GM19238 (cell line): ENCODE data around the gene CDC42EP1.
"Not testable (repeated sequence)": the region's sequence is repeated elsewhere in the genome, so short reads cannot be mapped to it uniquely, and the experiment has no call there.

Experiments used
- DNase-seq: peaks from one replicate; pipeline ENCODE4 v3.0.0; 2011; ENCODE audit warnings: low spot score; ENCODE audit not compliant: insufficient read length

The CDC42EP1 gene

DNA sequence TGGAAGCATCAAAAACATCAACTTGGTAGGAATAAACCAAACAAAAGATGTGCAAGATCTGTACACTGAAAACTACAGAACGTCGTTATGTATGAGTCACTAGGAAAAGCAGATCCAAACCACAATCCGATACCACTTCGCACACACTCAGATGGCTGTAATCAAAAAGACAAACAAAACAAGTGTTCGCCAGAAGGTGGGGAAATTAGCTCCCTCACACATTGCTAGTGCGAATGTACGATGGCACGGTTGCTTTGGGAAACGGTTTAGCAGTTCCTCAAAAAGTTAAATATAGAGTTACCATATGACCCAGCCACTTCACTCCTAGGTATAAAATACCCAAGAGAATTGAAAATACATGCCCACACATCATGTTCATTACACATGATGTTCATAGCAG is 26.3 kb upstream of the CDC42EP1 start:
- DNase-seq, result no peak

DNA sequence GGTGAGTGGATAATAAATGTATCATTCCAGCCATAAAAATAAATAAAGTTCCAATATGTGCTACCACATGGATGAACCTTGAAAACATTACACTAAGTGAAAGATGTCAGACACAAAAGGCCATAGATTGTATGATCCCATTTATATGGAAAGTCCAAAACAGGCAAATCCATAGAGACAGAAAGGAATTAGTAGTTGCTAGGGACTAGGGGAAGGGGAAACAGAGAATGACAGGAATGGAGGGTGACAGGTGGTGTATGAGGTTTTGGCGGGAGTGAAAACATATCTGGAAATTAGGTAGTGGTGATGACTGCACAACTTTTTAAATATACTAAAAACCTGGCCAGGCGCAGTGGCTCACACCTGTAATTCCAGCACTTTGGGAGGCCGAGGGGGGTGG is 25.8 kb upstream of the CDC42EP1 start:
- no peak for DNase-seq

DNA sequence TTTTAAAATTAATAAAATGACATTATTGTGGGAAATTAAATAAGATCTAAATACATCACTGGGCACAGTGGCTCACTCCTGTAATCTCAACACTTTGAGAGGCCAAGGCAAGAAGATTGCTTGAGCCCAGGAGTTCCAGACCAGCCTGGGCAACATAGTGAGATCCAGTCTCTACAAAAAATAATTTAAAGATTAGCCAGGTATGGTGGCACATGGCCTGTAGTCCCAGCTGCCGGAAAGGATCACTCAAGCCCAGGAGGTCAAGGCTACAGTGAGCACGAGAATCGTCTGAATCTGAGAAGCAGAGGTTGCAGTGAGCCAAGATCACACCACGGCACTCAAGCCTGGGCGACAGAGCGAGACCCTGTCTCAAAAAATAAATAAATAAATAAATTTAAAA is 25.1 kb upstream of the CDC42EP1 start:
- DNase-seq, result no peak

DNA sequence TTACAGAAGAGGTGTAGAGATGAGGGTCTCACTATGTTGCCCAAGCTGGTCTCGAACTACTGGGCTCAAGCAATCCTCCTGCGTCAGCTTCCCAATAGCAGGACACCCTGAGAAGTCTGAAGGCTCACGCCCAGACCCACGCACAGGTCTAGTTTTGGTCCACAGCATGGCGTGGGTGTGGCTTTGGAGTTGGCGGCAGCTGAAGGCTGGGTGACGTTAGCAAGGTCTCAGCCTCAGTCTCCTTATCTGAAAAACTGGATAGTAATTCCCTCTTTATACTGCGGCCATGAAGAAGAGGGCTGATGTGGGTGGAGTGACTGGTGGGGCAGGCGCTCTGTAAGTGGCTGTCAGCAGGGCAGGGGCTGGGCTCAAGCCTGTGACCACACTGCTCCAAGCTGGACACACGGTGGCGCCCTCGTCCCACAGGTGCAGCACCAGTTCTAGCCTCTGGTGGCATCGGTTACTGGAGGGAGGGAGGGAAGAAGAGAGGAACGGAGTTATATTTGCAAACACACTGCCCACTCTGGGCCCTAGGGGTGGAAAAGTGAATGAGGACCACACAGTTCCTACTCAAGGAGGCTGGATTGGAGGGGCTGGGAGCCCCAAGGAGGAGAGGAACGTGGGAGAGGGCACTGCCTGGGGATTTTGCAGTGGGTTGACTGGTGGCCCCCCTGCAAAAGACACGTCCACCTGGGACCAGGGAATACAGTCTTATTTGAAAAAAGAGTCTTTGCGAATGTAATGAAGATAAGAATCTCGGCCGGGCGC is 21.5 kb upstream of the CDC42EP1 start:
- peak; percentile 93 for DNase-seq

DNA sequence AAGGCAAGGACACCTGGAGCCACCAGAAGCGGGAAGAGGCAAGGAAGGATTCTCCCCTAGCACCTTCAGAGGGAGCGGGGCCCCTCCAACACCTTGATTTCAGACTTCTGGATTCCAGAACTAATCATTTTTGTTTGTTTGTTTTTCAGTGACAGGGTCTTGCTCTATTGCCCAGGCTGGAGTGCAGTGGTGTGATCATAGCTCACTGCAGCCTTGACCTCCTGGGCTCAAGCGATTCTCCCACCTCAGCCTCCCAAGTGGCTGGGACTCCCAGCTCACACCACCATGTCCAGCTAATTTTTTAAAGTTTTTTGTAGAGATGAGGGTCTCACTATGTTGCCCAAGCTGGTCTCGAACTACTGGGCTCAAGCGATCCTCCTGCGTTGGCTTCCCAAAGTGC is 20.5 kb upstream of the CDC42EP1 start:
- not testable (repeated sequence) for DNase-seq

DNA sequence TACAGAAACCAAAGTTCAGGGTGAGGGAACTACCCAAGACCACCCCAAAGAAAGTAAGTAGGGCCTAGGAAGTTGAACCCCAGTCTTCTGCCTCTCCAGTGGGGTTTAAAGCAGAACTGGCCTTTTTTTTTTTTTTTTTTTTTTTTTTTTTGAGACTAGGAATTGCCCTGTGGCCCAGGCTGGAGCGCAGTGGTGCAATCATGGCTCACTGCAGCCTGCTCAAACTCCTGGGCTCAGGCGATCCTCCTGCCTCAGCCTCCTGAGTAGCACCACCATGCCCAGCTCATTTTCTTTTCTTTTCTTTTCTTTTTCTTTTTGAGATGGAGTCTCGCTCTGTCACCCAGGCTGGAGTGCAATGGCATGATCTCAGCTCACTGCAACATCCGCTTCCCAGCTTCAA is 17.9 kb upstream of the CDC42EP1 start:
- DNase-seq, result not testable (repeated sequence)

DNA sequence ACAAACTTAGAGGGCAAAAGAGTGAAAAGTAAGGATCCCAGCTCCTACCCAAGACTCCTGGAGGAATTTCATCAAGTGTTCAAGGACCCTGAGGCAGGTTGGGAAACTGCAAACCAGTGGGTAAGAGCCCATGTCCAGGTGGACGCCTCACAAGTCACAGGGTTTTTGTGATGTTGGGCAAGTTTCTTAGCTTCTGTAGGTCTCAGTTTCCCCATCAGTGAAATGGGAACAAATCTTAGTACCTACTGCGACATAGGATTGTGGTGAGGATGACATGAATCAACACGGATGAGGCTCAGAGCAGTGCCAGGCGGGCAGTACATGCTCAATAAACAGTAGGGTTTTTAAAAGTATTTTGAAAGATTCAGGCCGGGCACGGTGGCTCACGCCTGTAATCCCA is 17.3 kb upstream of the CDC42EP1 start:
- no peak for DNase-seq

DNA sequence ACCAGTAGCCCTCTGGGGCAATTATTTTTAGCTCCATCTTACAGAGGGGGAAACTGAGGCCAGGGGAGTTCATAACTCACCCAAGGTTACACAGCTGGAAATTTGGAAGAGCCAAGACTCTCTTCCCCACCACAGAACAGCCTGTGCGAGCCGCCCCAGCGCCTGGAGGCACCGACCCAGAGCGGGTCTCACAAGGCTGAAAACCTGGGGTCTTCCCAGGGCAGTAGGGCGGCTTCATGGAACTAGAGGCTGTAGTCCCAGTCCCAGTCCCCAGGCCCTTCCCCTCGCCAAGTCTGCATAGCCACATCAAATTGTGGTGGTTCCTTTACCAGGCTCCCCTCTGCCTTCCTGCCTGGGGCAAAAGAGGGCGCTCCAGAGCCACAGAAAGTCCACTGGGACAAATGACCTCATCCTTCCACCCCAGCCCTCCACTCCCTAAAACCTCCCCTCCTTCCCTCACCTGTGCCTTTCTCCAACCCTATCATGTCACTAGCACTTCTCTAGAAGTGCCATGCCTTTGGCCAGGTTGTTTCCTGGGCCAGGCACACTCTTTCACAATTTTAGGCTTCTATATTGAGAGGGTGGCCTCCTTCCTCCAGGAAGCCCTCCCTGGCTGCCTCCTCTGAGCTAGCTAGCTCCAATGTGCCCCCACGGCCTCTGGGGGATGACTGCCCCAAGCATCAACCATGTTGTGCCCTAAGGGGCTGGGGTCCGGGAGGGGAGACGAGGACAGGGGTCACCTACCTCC is 15.2 kb upstream of the CDC42EP1 start:
- peak; percentile 36 for DNase-seq

DNA sequence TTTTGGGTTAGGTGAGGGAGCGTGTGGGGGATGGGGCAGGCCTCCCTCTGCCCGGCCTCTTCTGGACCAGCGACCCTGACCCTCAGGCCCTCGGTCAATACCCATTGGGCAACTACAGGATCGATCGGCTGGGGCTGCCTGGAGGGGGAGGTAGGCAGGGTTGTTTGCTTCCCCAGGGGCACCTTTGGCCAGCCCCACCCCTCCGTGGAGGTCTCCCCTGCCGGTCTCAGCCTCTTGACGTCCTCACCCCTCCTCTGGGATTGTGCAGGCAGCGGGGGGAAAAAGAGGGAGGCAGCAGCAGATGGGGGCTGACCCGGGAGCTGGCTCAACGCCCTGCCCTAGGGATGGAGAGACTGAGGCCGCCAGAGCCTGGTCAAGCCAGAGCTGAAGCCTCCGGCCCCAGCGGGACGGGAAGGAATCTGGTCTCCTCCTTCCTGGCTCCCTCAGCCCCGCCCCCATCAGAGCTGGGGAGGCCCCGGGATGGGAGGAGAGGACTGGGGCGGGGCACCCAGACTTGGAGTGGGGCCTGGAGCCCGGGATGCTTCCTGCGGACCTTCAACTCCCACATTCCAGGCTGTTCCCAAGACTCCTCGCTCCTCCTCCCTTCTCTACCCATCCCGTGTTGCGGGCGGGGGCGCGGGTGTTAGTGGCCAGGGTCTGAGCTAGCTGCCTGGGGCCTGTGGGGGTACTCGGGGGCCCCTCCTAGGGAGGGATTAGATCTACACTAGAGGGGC is 14.4 kb upstream of the CDC42EP1 start:
- DNase-seq, result no peak

DNA sequence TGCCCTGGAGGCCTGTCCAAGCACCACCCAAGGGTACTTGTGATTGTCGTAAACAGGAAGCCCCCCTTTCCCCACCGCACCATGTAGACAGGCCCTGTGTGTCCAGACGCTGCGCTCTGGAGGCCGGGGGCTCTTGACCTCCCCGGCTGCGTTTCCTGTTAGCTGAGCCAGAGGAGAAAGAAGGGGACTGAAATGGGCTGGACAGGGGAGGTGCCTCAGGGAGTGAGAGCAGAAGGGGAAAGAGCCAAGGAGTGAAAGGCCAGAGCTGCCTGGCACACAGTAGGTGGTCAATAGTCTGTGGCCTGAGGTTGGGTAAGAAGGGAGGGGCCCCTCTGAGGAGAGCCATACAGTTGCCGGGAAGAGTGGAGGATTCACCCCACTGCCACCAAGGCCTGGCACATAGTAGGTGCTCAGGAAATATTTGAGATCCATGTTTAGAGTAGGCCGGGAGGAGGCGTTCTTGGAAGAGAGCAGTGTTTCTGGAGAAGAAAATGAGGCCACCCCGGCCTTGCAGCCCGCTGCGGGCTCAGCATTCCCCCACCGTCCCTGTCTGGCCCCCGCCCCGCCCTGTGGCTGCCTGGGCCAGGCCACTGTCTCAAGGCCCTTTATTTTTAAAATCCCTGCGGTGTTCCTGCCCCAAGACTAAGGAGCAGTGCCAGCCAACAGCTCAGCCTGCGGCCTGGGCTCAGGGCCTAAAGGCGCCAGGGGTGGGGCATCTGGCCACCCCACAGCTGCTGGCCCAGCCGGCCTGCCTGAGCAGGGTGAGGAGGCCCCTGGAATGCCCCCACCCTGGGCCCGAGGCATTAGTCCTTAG is 13.6 kb upstream of the CDC42EP1 start:
- no peak for DNase-seq

DNA sequence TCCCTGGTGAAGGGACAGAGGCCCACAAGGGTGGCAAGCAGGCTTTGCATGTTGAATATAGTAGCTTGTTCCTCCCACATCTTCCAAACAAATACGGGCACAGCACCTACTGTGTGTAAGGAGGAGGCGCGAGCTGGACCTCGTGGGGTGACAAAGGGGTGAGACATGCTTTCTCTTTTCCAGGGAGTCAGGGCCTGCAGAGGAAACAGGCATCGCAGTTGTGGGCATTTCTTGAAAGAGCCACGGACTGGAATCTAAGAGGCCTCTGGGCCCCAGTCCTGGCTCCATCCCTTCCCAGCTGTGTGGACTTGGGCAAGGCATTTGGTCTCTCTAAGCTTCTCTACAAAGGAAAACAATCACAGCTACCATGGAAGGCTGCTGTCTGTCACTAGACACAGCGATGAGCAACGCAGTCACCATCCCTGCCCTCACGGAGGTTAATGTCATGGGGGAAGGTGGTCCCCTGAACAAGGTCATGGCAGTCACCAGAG is 13.0 kb upstream of the CDC42EP1 start:
- DNase-seq, result no peak

DNA sequence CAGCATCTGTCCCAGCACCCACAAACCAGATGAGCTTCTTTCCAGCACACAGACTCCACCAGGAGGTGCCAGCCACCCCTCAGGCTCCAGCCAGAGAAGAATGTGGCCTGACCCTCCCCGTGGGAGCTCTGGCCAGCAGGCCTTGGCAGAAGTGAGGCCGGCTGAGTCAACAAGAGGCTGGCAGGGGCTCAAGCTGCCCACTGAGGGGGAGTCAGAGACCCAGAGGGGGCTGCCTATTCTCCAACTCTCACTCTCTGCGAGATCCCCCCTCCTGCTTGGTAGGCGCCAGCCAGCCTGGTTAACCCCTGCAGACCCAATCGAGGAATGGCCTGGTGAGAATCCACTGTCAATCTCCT is 10.6 kb upstream of the CDC42EP1 start:
- DNase-seq, result no peak

DNA sequence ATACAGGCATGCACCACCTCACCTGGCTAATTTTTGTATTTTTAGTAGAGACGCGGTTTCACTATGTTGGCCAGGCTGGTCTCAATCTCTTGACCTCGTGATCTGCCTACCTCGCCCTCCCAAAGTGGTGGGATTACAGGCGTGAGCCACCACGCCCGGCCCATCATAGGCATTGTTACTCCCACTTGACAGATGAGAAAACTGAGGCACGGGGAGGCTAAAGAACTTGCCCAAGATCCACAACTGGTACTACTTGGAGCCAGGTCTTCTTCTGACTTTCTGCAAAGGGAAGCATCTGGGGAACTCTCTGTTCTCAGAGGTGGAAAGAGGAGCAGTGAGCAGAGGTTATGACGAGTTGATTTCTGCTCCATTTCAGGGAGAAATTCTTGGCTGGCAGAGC is 9.4 kb upstream of the CDC42EP1 start:
- not testable (repeated sequence) for DNase-seq

DNA sequence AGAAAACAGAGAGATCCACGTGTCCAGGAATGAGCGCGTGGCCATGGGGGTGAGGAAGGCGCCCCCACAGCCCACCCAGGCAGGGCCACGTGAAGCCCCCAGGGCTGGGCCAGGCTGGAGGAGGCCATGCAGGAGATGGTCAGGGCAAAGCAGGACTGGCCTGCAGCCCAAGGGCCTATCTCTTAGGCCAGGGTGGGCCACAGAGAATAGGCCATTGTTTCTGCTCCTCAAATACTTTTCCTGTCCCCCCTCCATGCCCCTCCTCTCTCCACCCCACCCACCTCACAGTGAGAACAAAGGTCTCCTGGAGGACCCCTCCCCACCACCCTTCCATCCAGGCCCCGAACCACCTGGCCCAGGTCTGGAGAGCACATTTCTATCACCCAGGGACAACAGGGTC is 8.3 kb upstream of the CDC42EP1 start:
- DNase-seq, result no peak

DNA sequence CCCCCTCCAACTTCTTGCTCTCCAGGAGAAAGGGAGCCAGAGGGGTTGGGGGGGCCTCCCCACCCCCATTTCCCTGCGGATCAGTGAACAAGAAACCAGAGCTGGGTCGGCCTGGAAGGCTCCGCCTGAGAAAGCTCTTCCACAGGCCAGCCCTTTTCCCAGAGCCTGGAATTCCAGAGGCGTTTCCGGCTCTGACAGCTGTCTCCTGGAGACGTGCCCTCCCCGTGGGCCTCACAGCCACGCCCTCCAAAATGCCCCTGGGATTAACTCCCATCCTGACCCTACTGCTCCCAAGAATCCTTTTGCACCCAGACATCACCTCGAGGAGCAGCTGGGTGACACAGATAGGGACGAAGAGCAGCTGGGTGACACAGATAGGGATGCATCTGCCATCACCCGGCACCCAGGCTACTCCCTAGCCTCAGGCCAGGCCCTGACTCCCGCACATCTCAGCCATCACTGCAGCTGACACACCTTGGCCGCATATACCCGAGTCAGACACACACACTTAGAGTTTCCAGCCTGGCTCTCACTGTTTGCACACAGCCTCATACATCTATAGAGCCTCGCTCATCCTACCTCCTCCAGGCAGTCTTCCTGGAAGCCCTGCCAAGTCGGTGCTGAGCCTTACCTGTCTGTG is 7.6 kb upstream of the CDC42EP1 start:
- no peak for DNase-seq

DNA sequence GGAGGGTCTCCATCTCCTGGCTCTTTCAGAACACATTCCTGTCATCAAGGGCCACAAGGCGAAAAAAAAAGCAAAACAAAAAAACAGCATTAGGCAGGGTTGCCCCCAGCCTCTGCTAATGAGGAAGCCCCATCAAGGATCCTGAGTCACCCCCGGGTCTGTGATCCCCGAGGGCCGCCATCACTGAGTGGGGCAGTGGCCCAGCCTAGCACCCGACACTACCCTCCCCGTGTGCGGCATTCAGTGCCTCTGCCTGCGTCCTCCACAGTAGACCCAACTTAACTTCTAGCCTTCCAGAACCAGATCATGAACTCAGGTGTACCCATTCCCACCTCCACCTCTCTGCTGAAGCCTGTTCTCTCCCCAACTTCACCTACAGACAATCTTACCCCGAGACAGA is 6.6 kb upstream of the CDC42EP1 start:
- DNase-seq, result no peak

DNA sequence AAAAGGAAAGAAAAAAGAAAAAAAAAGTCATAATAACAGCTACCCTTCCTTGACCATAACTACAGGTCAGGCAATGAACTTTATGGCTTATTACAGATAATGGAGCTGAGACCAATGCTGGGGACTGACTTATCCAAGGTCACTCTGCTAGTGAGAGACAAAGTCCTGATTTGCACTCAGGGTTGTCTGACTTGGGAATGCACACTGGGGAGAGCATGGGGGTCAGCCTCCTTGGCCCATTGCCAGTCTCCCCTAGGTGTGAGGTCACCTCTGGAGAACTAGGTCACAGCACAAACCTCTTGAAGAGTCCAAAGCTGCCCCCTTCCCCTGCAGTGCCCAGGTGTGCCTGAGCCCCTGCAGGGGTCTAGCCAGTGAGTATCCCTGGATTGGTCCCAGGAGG is 5.3 kb upstream of the CDC42EP1 start:
- DNase-seq, result no peak

DNA sequence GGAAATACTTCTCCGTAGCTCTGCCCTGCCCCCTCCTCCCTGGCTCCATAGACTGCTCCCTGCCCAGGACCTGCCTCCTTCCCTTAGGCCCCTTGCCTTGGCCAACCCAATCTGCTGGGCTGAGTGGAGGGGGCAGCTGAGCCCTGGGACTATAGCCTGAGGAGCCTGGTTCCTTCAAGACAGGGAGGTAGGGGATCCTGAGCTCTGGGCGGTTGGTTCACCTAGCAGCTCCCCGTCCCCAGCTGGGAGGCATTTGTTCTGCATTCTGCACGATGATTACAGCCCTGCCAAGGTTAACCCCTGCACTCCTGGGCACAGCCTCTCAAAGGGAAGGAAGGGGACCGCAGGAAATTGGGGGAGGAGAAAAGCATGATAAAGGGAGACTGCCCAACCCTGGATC is 3.6 kb upstream of the CDC42EP1 start:
- DNase-seq, result no peak

DNA sequence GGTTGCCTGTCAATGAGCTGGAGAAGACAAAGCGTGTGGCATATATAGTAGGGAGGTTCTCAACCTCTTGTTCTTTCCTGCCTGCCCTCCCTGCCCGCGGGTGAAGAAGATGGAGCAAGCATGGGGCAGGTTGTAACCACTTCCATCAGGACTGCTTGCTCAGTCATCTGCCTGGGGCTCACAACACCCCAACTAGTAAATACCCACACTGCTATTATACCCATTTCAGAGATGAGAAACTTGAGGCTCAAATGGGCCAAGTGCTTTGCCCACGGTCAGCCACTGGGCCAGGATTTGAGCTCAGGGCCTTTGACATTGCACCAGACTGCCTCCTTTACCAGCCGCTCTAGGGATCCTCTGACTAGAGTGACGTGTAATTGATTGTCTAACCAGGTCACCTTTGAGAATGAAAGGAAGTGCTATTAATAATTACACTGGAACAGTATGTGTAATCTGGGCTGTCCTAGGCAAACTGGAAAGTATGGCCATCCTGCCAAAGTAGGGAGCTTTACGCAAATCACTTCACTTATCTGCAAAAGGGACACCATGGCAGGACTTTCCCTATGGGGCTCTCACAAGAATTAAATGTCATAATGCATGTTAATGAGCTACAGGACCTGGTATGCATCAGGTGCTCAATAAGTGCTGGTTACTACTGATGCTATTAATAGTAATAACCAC is 2.8 kb upstream of the CDC42EP1 start:
- no peak for DNase-seq

DNA sequence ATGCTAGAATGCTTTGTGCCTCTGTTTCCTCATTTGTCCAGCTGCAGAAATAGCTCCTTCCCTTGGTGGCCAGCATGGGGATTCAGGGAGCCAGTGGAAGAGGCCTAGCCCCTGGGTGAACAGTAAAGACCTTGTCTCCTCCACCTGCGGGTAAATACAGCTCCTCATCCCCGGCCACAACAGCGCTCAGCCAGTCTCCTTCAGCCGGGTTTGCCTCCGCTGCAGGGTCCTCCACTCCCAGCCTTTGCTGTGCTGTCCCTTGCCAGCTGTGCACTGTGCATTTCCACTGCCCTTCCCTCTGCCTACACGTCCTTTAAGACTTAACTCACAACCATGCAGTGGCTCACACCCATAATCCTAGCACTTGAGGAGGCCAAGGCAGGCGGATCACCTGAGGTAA is 1.5 kb upstream of the CDC42EP1 start:
- DNase-seq, result no peak
